Vagina (tissue), 2 donors: Measurements from ENCODE around the gene DEK.
"Not testable (repeated sequence)": the region's sequence is repeated elsewhere in the genome, so short reads cannot be mapped to it uniquely, and the experiment has no call there.

Source experiments
- POLR2A ChIP-seq, 2 donors: fragments of 450-650 bp; IDR thresholded peaks; one replicate each; pipeline ENCODE4 v1.6.1; 2017; ENCODE audit warnings: antibody characterized with exemption in 2 of 2, mild to moderate bottlenecking in 2 of 2, moderate library complexity in 2 of 2
- POLR2AphosphoS5 ChIP-seq, 2 donors: sonication (generic); formaldehyde crosslinking; IDR thresholded peaks; one replicate each; pipeline ENCODE4 v1.9.0; 2017; ENCODE audit warnings: antibody characterized with exemption in 2 of 2, mild to moderate bottlenecking in 2 of 2, low read depth in 1 of 2; ENCODE audit not compliant: insufficient read depth in 1 of 2
- TF ChIP-seq, protein P1 (sequence below), 3 experiments: fragments of 450-650 bp in 2 of 3; fragments of 200-600 bp in 1 of 3; sonication (generic) in 1 of 3; IDR thresholded peaks; one replicate each; pipeline ENCODE4 v1.5.1; 2017 to 2019; ENCODE audit warnings: antibody characterized with exemption in 3 of 3, mild to moderate bottlenecking in 2 of 3, moderate library complexity in 2 of 3

DNA sequence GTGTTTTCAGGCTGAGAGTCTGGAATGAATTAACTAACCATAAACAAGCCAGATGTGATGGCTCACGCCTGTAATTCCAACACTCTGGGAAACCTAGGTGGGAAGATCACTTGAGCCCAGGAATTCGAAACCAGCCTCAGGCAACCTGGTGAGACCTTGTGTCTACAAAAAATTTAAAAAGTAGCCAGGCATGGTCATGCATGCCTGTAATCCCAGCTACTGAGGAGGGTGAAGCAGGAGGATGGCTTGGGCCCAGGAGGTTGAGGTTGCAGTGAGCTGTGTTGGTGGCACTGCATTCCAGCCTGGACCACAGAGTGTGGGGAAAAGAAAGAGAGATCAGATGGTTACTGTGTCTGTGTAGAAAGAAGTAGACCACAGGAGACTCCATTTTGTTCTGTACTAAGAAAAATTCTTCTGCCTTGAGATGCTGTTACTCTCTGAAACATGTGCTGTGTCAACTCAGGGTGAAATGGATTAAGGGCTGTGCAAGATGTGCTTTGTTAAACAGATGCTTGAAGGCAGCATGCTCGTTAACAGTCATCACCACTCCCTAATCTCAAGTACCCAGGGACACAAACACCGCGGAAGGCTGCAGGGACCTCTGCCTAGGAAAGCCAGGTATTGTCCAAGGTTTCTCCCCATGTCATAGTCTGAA lies 37.8 kb downstream of the DEK start:
- TF ChIP-seq, protein P1, sequence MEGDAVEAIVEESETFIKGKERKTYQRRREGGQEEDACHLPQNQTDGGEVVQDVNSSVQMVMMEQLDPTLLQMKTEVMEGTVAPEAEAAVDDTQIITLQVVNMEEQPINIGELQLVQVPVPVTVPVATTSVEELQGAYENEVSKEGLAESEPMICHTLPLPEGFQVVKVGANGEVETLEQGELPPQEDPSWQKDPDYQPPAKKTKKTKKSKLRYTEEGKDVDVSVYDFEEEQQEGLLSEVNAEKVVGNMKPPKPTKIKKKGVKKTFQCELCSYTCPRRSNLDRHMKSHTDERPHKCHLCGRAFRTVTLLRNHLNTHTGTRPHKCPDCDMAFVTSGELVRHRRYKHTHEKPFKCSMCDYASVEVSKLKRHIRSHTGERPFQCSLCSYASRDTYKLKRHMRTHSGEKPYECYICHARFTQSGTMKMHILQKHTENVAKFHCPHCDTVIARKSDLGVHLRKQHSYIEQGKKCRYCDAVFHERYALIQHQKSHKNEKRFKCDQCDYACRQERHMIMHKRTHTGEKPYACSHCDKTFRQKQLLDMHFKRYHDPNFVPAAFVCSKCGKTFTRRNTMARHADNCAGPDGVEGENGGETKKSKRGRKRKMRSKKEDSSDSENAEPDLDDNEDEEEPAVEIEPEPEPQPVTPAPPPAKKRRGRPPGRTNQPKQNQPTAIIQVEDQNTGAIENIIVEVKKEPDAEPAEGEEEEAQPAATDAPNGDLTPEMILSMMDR (IDR thresholded peaks at IDR 0.05): not testable (repeated sequence)
- not testable (repeated sequence) for TF ChIP-seq POLR2A (IDR thresholded peaks at IDR 0.05); POLR2AphosphoS5 (IDR thresholded peaks at IDR 0.05; ENCODE audit: insufficient read depth in 1 of 2, low read depth in 1 of 2)
